Astrocyte (in vitro differentiated cells and primary cell): ENCODE results near the gene EHBP1. TPM values are rescaled to one million over a fixed set of nuclear protein-coding genes. Genes with fewer than 3 reads are reported as not detected.

Source experiments
- DNase-seq: peaks from one replicate; pipeline ENCODE4 v3.0.0-alpha.2; 2010; ENCODE audit warnings: low read depth
- FAIRE-seq: peaks from 2 replicates; lab custom pipeline; 2011; peaks lifted over from hg19 to GRCh38; lab: Jason Lieb, UNC
- H2AFZ ChIP-seq: 2 replicates; pipeline ENCODE4 v1.6.0; 2012; ENCODE audit warnings: low read depth, low read length, inconsistent platforms
- H3K27ac ChIP-seq: 2 replicates; pipeline ENCODE4 v1.5.1; 2011; ENCODE audit warnings: low read depth, low read length, inconsistent platforms
- H3K27me3 ChIP-seq: 2 replicates; pipeline ENCODE4 v1.6.0; 2011; ENCODE audit warnings: low read length, inconsistent platforms; ENCODE audit not compliant: insufficient read depth
- H3K36me3 ChIP-seq: 2 replicates; pipeline ENCODE4 v1.5.1; 2011; ENCODE audit warnings: low read length, inconsistent platforms; ENCODE audit not compliant: insufficient read depth
- H3K4me1 ChIP-seq: 2 replicates; pipeline ENCODE4 v1.5.1; 2011; ENCODE audit warnings: low read length, inconsistent platforms; ENCODE audit not compliant: insufficient read depth
- H3K4me2 ChIP-seq: 2 replicates; pipeline ENCODE4 v1.6.0; 2012; ENCODE audit warnings: low read length, inconsistent platforms
- H3K4me3 ChIP-seq: 2 replicates; pipeline ENCODE4 v1.5.1; 2011; ENCODE audit warnings: low read depth, mild to moderate bottlenecking, low read length, inconsistent platforms; ENCODE audit not compliant: insufficient read depth
- H3K79me2 ChIP-seq: 2 replicates; pipeline ENCODE4 v1.6.0; 2012; ENCODE audit warnings: mild to moderate bottlenecking, low read length, inconsistent platforms; ENCODE audit not compliant: insufficient read depth
- H3K9ac ChIP-seq: 2 replicates; pipeline ENCODE4 v1.6.0; 2012; ENCODE audit warnings: mild to moderate bottlenecking, low read length, inconsistent platforms
- H3K9me3 ChIP-seq: 2 replicates; pipeline ENCODE4 v1.5.1; 2012; ENCODE audit warnings: low read depth, mild to moderate bottlenecking, low read length, inconsistent platforms; ENCODE audit not compliant: insufficient read depth
- H4K20me1 ChIP-seq: 2 replicates; pipeline ENCODE4 v1.6.0; 2012; ENCODE audit warnings: low read length, inconsistent platforms; ENCODE audit not compliant: insufficient read depth
- H3K27ac Mint-ChIP-seq: one replicate; pipeline ENCODE4 v1.8.0; 2021; ENCODE audit warnings: mild to moderate bottlenecking, mixed read lengths; ENCODE audit not compliant: unreplicated experiment
- H3K27me3 Mint-ChIP-seq: one replicate; pipeline ENCODE4 v1.8.0; 2021; ENCODE audit warnings: low read depth, mixed read lengths; ENCODE audit not compliant: unreplicated experiment
- H3K36me3 Mint-ChIP-seq: one replicate; pipeline ENCODE4 v1.8.0; 2021; ENCODE audit warnings: low read depth, mixed read lengths; ENCODE audit not compliant: unreplicated experiment
- H3K4me1 Mint-ChIP-seq: one replicate; pipeline ENCODE4 v1.8.0; 2021; ENCODE audit warnings: low read depth, mixed read lengths; ENCODE audit not compliant: unreplicated experiment
- H3K4me3 Mint-ChIP-seq: one replicate; pipeline ENCODE4 v1.8.0; 2021; ENCODE audit warnings: mild to moderate bottlenecking, moderate library complexity, mixed read lengths; ENCODE audit not compliant: unreplicated experiment
- H3K9me3 Mint-ChIP-seq: one replicate; pipeline ENCODE4 v1.8.0; 2021; ENCODE audit warnings: mild to moderate bottlenecking, mixed read lengths; ENCODE audit not compliant: unreplicated experiment
- CTCF ChIP-seq: IDR thresholded peaks from 2 replicates; pipeline ENCODE4 v1.5.1; 2011; ENCODE audit warnings: low read depth, mild to moderate bottlenecking, inconsistent platforms, low read length, moderate library complexity; ENCODE audit not compliant: insufficient read depth
- EZH2 ChIP-seq: IDR thresholded peaks from 2 replicates; pipeline ENCODE4 v1.6.1; 2012; ENCODE audit warnings: mild to moderate bottlenecking, low read length, inconsistent platforms; ENCODE audit not compliant: insufficient read depth
- total RNA-seq: library from RNA; stranded (reverse); gene quantifications from 2 replicates; pipeline ENCODE4 v1.2.1, GENCODE V29; 2021

Gene EHBP1
- total RNA-seq, 1 donor from 2014 or later = 44.1 TPM

- DNase-seq = no peak
These were observed 387.3 kb downstream of the EHBP1 start for GRCh38 chr2:63092857-63093256.

GRCh38 chr2:63093502-63093901 lies 388.0 kb downstream of the EHBP1 start:
- Mint-ChIP-seq H3K36me3 (no peaks in the 10 kb centered on the region), H3K4me1 (no peaks in the 10 kb centered on the region), H3K27me3 (no peaks in the 10 kb centered on the region), H3K4me3 (no peak overlapping the region), H3K9me3 (peaks cover 7% of the 10 kb centered on the region), H3K27ac (no peak overlapping the region)
- no peak for TF ChIP-seq EZH2
- no peak for TF ChIP-seq CTCF
- Histone ChIP-seq H3K27me3 (no peaks in the 10 kb centered on the region), H3K9me3 (no peaks in the 10 kb centered on the region), H3K36me3 (no peaks in the 10 kb centered on the region), H3K4me1 (no peaks in the 10 kb centered on the region), H3K79me2 (no peaks in the 10 kb centered on the region), H4K20me1 (no peaks in the 10 kb centered on the region), H2AFZ (no peak overlapping the region), H3K4me3 (no peak overlapping the region), H3K4me2 (no peak overlapping the region), H3K9ac (no peak overlapping the region), H3K27ac (no peak overlapping the region)
- no peak for FAIRE-seq
- no peak for DNase-seq

More at GRCh38 chr2:63092857-63093256, 387.3 kb downstream of the EHBP1 start:
- Mint-ChIP-seq H3K27ac (no peak overlapping the region), H3K4me1 (no peaks in the 10 kb centered on the region), H3K27me3 (no peaks in the 10 kb centered on the region), H3K36me3 (no peaks in the 10 kb centered on the region), H3K9me3 (peaks cover 7% of the 10 kb centered on the region), H3K4me3 (no peak overlapping the region)
- H3K27me3 ChIP-seq = no peaks in the 10 kb centered on the region
- H3K79me2 ChIP-seq = no peaks in the 10 kb centered on the region
- no peak overlapping the region for H2AFZ ChIP-seq
- no peak for FAIRE-seq
- no peaks in the 10 kb centered on the region for H3K36me3 ChIP-seq
- no peak overlapping the region for H3K4me3 ChIP-seq
- no peak overlapping the region for H3K4me2 ChIP-seq
- H3K27ac ChIP-seq = no peak overlapping the region
- no peaks in the 10 kb centered on the region for H4K20me1 ChIP-seq
- no peaks in the 10 kb centered on the region for H3K9me3 ChIP-seq
- no peak overlapping the region for H3K9ac ChIP-seq
- no peak for TF ChIP-seq CTCF
- TF ChIP-seq EZH2 = no peak
- no peaks in the 10 kb centered on the region for H3K4me1 ChIP-seq

Other genes starting within 250 kb of the EHBP1 start
- 2.7 and 4.0 TPM in 2 replicates for gene TMEM17, start 199.5 kb upstream of the EHBP1 start, total RNA-seq